BE2C (cell line): Measurements from ENCODE around the gene TRABD2A.

Experiments
- DNase-seq: peaks from one replicate; pipeline ENCODE4 v3.0.0-alpha.2; 2020
- H3K27me3 ChIP-seq: fragments of 250-450 bp; sonication (Bioruptor Pico); 2 replicates; pipeline ENCODE4 v1.5.1; 2020; ENCODE audit warnings: mild to moderate bottlenecking
- H3K36me3 ChIP-seq: fragments of 250-450 bp; sonication (Bioruptor Pico); 2 replicates; pipeline ENCODE4 v1.5.1; 2020; ENCODE audit warnings: mild to moderate bottlenecking
- H3K4me1 ChIP-seq: fragments of 250-450 bp; sonication (Bioruptor Pico); 2 replicates; pipeline ENCODE4 v1.5.1; 2020
- H3K4me3 ChIP-seq: 2 replicates; pipeline ENCODE4 v1.5.1; 2011; ENCODE audit warnings: low read depth, low read length
- H3K9me3 ChIP-seq: fragments of 250-450 bp; sonication (Bioruptor Pico); 2 replicates; pipeline ENCODE4 v1.5.1; 2020
- TF ChIP-seq, protein P1 (sequence below): IDR thresholded peaks from 2 replicates; pipeline ENCODE4 v1.5.1; 2012; ENCODE audit warnings: mild to moderate bottlenecking, low read depth, low read length

TRABD2A gene

GRCh38 chr2:84888401-84889276, 7.8 kb upstream of the TRABD2A start:
- H3K27me3 ChIP-seq = no peaks in the 10 kb centered on the region
- H3K4me1 ChIP-seq = no peaks in the 10 kb centered on the region
- no peak for DNase-seq
- no peaks in the 10 kb centered on the region for H3K36me3 ChIP-seq
- H3K4me3 ChIP-seq = no peak overlapping the region
- TF ChIP-seq, protein P1, sequence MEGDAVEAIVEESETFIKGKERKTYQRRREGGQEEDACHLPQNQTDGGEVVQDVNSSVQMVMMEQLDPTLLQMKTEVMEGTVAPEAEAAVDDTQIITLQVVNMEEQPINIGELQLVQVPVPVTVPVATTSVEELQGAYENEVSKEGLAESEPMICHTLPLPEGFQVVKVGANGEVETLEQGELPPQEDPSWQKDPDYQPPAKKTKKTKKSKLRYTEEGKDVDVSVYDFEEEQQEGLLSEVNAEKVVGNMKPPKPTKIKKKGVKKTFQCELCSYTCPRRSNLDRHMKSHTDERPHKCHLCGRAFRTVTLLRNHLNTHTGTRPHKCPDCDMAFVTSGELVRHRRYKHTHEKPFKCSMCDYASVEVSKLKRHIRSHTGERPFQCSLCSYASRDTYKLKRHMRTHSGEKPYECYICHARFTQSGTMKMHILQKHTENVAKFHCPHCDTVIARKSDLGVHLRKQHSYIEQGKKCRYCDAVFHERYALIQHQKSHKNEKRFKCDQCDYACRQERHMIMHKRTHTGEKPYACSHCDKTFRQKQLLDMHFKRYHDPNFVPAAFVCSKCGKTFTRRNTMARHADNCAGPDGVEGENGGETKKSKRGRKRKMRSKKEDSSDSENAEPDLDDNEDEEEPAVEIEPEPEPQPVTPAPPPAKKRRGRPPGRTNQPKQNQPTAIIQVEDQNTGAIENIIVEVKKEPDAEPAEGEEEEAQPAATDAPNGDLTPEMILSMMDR = no peak
- H3K9me3 ChIP-seq = no peaks in the 10 kb centered on the region

DNA sequence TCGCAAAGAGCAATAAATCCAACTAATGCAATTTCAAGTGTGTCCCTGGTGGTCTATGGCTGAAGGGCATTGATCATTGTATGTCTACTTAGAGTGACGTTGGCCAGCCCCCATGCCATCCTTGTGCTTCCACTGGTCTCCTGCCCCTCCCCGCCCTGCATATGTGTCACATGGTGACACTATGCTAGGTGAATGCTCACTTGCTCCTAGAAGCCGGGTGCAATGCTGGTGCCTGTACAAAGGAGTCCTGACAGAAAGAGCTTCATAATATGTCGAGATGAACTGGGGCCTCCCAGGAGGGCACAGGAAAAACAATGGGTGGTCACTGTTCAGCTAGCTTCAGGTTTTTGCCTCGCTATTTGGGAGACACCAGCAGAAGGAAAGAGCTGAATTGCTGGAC, 5.9 kb upstream of the TRABD2A start:
- TF ChIP-seq, protein P1 = no peak
- no peaks in the 10 kb centered on the region for H3K4me1 ChIP-seq
- H3K9me3 ChIP-seq = no peaks in the 10 kb centered on the region
- no peak for DNase-seq
- H3K27me3 ChIP-seq = peaks cover 8% of the 10 kb centered on the region
- no peak overlapping the region for H3K4me3 ChIP-seq
- no peaks in the 10 kb centered on the region for H3K36me3 ChIP-seq

- H3K4me1 ChIP-seq = no peaks in the 10 kb centered on the region
- H3K4me3 ChIP-seq = no peak overlapping the region
- H3K9me3 ChIP-seq = no peaks in the 10 kb centered on the region
- H3K27me3 ChIP-seq = peaks cover 25% of the 10 kb centered on the region
- no peaks in the 10 kb centered on the region for H3K36me3 ChIP-seq
- DNase-seq = no peak
- TF ChIP-seq, protein P1 = no peak
Measured at GRCh38 chr2:84885111-84885510, 4.2 kb upstream of the TRABD2A start.

- Histone ChIP-seq H3K4me3 (no peak overlapping the region), H3K9me3 (no peaks in the 10 kb centered on the region), H3K4me1 (no peaks in the 10 kb centered on the region), H3K27me3 (peaks cover 29% of the 10 kb centered on the region), H3K36me3 (no peaks in the 10 kb centered on the region)
- TF ChIP-seq, protein P1 = no peak
- DNase-seq = no peak
Measured at GRCh38 chr2:84884449-84884848, 3.6 kb upstream of the TRABD2A start.

DNA sequence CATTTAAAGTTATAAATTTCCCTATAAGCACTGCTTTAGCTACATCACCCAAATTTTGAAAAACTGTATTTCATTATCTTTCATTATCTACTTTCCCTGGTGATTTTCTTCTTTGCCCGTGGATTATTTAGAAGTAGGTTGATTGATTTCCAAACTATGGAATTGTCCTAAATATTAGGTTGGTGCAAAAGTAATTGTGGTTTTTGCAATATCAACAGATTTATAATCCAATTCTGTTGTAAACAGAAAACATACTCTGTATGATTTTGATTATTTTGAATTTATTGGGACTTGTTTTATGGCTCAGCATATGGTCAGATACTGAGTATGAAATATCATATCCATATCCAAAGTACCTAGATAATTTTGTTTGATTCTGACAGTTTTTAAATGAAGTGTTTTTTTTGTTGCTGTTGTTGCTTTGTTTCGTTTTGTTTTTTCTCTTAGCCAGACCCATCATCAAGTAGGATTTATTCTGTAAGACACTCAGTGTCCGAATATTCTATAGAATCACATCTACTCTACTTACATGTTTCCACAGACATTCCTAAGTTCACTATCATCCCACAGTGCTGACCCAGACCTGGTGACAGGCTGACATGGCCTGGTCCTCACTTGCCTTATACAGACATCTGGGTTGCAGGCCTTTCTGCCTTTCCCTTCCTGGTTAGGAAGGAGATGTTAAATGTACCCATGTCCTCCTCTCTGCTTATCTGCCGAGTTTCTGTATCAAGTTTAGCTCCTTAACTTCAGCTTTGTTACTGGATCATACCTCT, 2.1 kb upstream of the TRABD2A start:
- Histone ChIP-seq H3K4me1 (no peaks in the 10 kb centered on the region), H3K36me3 (no peaks in the 10 kb centered on the region), H3K27me3 (peaks cover 32% of the 10 kb centered on the region), H3K4me3 (no peak overlapping the region), H3K9me3 (no peaks in the 10 kb centered on the region)
- TF ChIP-seq, protein P1 = no peak
- no peak for DNase-seq

DNA sequence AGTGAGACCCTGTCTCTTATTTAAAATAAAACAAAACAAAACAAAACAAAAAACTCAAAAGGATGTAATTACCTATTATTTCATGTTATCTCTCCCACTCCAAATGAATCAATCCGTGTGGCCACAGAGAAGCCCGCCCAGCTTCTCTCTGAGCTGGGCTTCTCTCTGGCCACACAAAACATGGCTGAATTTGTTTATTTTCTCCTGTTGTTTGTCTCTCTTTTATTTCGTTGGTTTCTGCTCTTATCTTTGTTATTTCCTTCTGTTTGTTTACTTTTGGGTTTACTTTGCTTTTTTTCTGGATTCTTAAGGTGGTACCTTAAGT, 1.5 kb upstream of the TRABD2A start:
- H3K27me3 ChIP-seq = peaks cover 32% of the 10 kb centered on the region
- no peaks in the 10 kb centered on the region for H3K4me1 ChIP-seq
- no peaks in the 10 kb centered on the region for H3K9me3 ChIP-seq
- TF ChIP-seq, protein P1 = no peak
- no peaks in the 10 kb centered on the region for H3K36me3 ChIP-seq
- H3K4me3 ChIP-seq = no peak overlapping the region
- no peak for DNase-seq
